NCI-H226 (cell line): ENCODE data around the gene KCTD5.
"Not testable (repeated sequence)": the region's sequence is repeated elsewhere in the genome, so short reads cannot be mapped to it uniquely, and the experiment has no call there.

Source experiments
- DNase-seq: peaks from one replicate; pipeline ENCODE4 v3.0.0-alpha.2; 2015

The KCTD5 gene

GRCh38 chr16:2710711-2711231 lies 28.4 kb downstream of the KCTD5 start:
- no peak for DNase-seq

GRCh38 chr16:2711370-2712062 lies 29.2 kb downstream of the KCTD5 start:
- DNase-seq, result no peak

- no peak for DNase-seq
Observed at GRCh38 chr16:2712063-2712441, 29.7 kb downstream of the KCTD5 start.

GRCh38 chr16:2712546-2712945 lies 30.2 kb downstream of the KCTD5 start:
- DNase-seq, result no peak

- DNase-seq, result no peak
Observed at GRCh38 chr16:2713523-2713922, 31.2 kb downstream of the KCTD5 start.

GRCh38 chr16:2713985-2714774 lies 31.9 kb downstream of the KCTD5 start:
- no peak for DNase-seq

GRCh38 chr16:2715064-2715463 lies 32.7 kb downstream of the KCTD5 start:
- DNase-seq, result no peak

DNA sequence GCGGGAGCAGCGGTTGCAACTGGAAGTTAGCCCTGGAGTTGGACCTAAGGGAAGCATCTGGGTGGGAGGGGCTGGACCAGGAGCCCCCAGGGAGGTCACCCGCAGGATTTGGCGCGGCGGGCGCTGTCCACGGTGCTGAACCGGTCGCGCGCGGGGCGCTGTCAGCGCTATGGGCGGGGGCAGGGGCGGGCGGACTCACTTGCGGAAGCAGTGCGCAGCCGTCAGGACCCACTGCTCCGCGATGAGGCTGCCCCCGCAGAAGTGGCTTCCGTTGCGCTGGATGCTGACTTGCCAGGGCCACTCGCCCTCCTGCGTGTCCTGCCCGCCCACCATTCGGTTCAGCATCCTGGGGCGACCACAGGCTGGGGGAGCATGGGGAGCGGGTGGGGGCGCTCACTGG lies 33.2 kb downstream of the KCTD5 start:
- no peak for DNase-seq

- DNase-seq, result no peak
Observed at GRCh38 chr16:2715966-2716885, 33.9 kb downstream of the KCTD5 start.

DNA sequence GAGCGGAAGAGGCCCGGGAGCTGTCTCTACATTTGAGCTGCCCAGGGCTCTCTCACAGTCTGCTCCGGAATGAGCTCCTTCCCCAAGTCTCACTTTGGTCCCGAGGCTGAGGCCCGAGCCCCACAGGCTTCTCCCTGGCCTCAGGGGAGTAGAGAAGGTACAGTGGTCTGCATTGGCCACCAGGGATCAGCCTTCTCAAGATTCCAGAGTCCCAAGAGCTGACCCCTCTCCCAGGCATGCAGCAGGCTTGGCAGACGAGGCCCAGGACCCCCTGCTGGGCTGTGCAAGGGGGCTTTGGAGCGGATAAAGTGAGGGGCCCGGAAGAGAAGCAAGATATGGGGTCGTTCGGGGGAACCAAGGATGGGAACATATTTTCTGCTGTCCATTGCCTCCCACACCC lies 34.6 kb downstream of the KCTD5 start:
- DNase-seq, result no peak

GRCh38 chr16:2717383-2718263 lies 35.3 kb downstream of the KCTD5 start:
- DNase-seq, result no peak

DNA sequence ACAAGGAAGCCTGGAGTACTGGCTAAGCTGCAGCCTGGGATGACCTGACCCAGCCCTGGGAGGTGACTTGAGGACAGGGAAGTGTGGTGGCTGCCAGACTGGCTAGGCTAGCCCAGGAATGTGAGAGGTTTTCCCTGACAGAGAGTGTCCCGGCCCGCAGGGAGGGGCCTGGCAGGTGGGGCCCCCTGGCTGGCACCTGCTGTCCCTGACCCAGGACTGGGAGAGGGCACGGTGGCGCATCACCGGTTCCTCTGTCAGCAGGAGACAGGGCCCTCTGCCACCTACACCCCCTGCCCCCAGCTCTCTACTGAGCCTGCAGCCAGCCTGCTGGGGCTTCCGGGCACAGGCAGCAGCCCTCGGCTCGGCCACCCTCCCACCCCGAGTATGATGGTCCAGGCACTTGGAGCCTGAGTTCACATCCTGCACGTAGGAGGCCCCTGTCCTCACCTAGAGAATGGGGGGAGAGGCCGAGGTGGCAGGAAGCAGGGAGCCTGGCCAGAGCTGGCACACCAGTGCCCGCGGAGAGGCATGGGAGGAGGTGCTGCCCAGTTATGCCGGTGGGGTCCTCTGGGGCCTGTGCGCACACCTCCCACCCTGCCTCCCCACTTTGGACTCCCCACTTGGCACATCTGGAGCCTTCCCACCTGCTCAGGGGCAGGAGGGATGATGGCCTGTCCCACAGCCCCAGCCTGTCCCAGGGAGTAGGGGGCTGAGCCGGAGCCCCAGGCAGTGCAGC lies 37.2 kb downstream of the KCTD5 start:
- DNase-seq, result no peak

- no peak for DNase-seq
Observed at GRCh38 chr16:2720064-2720457, 37.7 kb downstream of the KCTD5 start, which contains the start of gene PRSS27. TSS of gene PRSS27 (minus strand) at chr16:2720224. CDS start at chr16:2720160, 64 bp downstream.

GRCh38 chr16:2720719-2721633 lies 38.7 kb downstream of the KCTD5 start:
- DNase-seq, result peak; percentile 77

DNA sequence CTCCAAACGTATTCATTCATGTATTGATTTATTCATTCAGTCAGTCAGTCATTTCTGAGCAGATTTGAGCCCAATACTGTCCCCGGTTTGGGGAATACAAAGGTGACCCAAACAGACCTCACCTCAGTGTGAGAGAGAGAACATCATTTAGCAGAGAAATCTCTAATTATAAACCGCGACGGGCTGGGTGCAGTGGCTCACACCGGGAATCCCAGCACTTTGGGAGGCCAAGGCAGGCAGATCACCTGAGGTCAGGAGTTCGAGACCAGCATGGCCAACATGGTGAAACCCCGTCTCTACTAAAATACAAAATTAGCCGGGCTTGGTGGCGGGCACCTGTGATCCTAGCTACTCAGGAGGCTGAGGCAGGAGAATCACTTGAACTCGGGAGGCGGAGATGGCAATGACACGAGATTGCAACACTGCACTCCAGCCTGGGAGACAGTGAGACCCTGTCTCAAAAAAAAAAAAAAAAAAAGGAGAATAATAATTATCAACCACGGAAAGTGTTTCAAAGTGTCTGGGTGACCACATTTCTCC lies 39.4 kb downstream of the KCTD5 start:
- not testable (repeated sequence) for DNase-seq

DNA sequence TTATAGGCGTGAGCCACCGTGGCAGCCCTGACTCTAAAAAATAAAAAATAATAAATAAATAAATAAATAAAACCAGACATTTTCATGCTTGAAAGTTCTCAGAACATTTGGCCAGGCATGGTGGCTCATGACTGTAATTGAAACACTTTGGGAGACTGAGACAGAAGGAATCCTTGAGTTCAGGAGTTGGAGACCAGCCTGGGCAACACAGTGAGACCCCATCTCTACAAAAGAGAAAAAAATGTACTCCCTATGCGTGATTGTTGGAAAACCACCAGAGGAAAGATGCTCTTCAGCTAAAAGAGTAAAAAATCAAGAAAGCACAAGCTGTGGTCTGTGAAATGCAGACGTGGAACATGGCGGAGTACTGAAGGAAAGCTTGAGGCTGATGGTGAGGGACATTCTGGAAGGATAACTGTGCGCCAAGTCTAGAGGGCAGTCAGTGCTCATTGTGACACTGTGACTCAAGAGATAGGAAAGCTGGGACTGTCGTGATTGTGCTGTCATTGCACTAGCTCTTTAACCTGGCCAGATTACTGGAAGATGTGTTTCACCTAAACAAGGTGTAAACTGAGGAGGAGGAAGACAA lies 41.9 kb downstream of the KCTD5 start:
- DNase-seq, result no peak

GRCh38 chr16:2724816-2725348 lies 42.6 kb downstream of the KCTD5 start:
- no peak for DNase-seq

GRCh38 chr16:2726923-2727322 lies 44.6 kb downstream of the KCTD5 start:
- no peak for DNase-seq

- DNase-seq, result no peak
Observed at GRCh38 chr16:2728034-2728433, 45.7 kb downstream of the KCTD5 start.
